GOT3 (cell line): Measurements from ENCODE around the gene OR4D2.
"Not testable (repeated sequence)": the region's sequence is repeated elsewhere in the genome, so short reads cannot be mapped to it uniquely, and the experiment has no call there.

Source experiments
- DNase-seq: peaks from one replicate; lab custom pipeline; 2025; ENCODE audit warnings: mixed read lengths; lab: John Stamatoyannopoulos, UW

The OR4D2 gene

DNA sequence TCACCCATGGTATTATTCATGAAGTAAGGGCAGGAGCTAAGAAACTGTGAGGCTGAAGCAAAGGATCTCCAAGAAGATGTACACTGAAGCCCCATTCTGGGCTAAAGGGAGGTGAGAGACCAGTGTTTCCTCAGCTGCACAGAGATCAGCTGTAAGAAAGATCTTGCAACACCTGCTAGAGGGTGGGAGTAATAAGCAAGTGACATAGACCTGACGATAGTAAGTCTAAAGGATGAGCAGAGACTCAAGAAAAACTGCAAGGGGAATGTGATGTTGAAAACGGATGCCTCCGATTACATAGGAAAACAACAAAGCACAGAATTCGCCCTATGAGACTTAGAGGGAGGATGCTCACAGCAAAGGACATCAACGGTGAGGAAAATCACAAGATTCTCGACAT, at the start of gene OR4D2:
Gene OR4D2, plus strand, starts transcription at position 301 of the 400 bp plus-strand sequence. CDS start 2,674 bp downstream, outside the sequence.
- DNase-seq, result no peak

DNA sequence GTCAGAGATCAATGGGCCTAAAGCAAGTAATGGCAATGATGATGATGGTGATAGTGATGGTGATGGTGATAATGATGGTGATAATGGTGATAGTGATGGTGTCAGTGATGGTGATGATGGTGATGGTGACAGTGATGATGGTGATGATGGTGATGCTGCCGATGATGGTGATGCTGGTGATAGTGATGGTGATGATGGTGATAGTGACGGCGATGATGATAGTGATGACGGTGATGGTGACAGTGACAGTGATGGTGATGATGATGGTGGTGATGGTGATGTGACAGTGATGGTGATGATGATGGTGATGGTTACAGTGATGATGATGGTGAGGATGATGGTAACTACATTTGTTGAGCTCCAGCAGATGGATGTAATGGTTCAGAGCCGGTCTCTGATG, 49.4 kb upstream of the OR4D2 start:
- no peak for DNase-seq

DNA sequence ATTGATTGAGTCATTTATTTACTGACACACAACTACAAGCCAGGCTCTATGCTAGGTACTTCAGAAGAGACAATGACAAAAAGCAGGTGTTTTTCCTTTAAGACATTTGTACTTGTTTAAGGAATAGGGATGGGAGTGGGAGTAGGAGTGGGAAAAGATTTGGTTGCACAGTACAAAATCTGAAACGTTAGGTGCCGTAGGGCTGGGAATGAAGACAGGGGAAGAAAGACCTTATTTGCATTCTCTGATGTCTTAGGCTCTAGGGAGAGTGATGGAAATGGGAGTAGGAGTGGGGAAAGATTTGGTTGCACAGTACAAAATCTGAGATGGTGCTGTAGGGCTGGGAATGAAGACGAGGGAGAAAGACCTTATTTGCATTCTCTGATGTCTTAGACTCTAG, 47.3 kb upstream of the OR4D2 start:
- no peak for DNase-seq

- DNase-seq, result no peak
Measured at GRCh38 chr17:58120195-58120822, 46.5 kb upstream of the OR4D2 start.

GRCh38 chr17:58121925-58122324, 44.9 kb upstream of the OR4D2 start:
- no peak for DNase-seq

GRCh38 chr17:58127846-58128245, 38.9 kb upstream of the OR4D2 start:
- no peak for DNase-seq

DNA sequence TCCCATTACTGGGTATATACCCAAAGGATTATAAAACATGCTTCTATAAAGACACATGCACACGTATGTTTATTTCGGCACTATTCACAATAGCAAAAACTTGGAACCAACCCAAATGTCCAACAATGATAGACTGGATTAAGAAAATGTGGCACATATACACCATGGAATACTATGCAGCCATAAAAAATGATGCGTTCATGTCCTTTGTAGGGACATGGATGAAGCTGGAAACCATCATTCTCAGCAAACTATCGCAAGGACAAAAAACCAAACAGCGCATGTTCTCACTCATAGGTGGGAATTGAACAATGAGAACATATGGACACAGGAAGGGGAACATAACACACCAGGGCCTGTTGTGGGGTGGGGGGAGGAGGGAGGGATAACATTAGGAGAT, 34.1 kb upstream of the OR4D2 start:
- not testable (repeated sequence) for DNase-seq

DNA sequence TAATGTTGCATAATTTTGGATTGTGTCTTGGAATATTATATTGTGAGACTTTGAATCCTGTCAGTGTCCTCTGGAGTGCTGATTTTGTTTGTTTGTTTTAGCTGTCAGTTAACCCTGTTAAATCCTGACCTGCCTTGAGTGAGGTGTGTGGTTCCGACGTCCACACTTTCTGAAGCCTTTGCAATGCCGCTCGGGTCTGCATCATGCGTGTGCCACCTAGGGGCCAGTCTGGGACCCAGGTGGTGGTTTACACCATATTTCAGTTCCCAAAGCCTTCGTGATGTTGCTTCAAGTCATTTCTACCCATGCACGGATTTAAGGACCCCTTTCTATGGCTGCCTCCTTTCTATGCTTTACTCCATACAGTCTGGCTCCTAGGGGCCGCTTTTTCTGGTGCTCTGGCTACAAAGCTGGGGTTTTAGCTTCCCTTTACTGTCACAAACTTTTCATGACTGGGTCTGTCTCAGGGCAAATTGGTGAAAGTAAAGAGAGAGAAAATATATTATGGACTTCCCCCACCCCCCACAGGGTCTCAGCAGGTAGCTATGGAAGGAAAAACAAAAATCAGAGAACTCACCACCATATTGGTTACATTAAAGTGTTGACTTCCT, 30.0 kb upstream of the OR4D2 start:
- DNase-seq, result no peak

DNA sequence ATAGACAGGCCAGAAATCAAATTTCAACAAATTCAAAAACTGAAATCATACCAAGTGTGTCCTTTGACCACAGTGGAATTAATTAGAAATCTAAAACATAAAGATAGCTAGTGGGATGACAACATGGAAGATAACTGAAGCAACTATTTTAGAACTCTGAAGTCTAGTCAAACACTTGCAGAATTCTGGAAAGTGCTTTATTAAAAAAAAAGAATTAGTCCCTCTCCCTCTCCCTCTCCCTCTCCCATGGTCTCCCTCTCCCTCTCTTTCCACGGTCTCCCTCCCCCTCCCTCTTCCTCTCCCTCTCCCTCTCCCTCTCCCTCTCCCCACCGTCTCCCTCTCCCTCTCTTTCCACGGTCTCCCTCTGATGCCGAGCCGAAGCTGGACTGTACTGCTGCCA, 25.3 kb upstream of the OR4D2 start:
- DNase-seq, result no peak

GRCh38 chr17:58143335-58143734, 23.4 kb upstream of the OR4D2 start:
- DNase-seq, result not testable (repeated sequence)

DNA sequence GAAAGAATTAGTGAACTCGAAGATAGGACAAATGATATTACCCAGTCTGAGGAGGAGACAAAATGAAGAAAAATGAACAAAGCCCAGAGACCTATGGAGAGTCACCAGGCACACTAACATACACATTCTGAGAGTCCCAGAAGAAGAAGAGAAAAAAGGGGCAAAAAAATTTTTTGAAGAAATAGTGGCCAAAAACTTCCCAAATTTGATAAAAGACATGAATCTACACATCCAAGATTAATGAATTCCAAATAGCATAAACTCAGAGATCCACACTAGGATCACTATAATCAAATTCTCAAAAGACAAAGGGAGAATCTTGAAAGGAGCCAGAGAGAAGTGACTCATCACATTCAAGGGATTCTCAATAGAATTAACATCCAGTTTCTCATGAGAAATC, 22.0 kb upstream of the OR4D2 start:
- DNase-seq, result no peak

GRCh38 chr17:58147930-58148434, 18.8 kb upstream of the OR4D2 start, which contains the start of gene OR4D1:
OR4D1 (plus strand) TSS chr17:58148384; CDS start chr17:58155154, 6,770 bp downstream.
- DNase-seq, result no peak

DNA sequence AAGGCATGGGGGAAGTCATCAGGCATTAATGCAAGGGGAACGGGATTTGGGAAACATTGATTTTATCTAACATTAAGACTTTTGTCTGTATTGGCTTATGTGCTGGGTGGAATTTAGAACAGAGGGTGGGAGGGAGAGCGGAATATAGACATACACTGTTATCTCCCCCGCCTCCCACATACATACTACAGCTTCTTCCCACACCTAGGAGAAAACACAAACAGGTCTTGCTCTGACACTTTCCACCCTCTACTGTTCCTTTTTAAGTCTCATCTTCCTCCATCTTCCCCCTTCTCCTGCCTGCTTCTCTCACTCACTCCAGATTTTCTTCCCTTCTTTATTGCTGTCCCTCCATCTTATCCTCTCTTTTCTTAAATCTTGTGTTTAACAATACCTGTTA, 18.2 kb upstream of the OR4D2 start:
- no peak for DNase-seq

DNA sequence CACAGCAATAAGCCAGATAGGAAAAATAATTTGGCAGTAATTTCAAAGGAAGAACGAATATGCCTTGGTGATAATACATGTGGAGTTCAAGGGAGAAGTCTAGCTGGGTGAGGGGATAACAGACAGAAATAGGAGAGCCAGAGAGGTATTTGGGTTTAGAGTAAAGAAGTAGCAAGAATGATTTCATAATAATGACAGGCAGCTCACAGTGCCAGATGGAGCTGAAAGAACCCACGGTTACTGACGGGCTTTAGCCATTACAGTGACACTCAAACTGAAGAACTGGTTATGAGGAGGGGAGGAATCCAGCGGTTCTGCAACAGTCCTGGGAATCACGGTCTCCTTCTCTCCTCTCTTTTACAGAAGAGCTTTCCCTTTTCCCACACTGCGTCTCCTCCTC, 16.4 kb upstream of the OR4D2 start:
- no peak for DNase-seq

DNA sequence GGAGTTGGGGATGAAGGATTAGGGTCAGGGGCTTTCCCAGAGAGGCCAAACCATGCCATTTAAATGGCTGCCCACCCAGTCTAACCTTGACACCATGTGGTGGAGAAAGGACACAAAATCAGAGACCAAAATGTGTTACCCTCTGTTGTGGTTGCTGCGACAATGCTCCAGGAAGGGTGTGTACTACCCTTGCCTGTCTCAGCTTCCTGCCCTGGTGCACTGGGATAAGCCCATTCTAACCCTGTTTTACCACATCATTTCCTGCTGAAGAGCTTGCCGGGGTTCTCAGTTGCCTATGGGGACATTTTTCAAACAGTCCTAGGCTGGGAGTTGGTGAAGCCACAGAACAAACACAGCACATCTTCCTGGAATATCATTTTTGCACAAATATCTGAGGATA, 13.7 kb upstream of the OR4D2 start:
- no peak for DNase-seq

GRCh38 chr17:58153671-58154070, 13.1 kb upstream of the OR4D2 start:
- DNase-seq, result no peak

- DNase-seq, result no peak
Measured at GRCh38 chr17:58156839-58157803, 9.7 kb upstream of the OR4D2 start.

- no peak for DNase-seq
Measured at GRCh38 chr17:58158181-58158580, 8.6 kb upstream of the OR4D2 start.

- no peak for DNase-seq
Measured at GRCh38 chr17:58161566-58161965, 5.2 kb upstream of the OR4D2 start.

GRCh38 chr17:58165981-58166380, 801 bp upstream of the OR4D2 start:
- no peak for DNase-seq

DNA sequence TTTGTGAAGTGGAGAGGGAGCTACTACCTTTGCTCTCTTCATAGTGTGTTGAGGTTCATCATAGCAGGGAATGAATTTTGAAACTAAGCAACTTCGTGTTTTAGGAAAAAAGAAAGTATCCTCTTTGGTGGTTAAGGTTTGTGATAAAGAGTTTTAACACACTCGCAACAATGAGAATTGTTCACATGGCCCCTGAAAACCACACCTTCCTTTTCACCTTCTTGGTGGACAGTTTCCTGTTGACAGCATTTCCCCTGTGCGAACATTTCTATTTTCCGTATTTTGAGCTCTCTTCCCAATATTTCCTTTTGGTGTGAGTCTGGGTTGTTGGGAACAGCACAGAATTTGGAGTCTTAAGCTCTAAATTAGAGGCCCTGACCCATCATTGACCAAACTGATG, 3.8 kb downstream of the OR4D2 start:
- DNase-seq, result no peak

DNA sequence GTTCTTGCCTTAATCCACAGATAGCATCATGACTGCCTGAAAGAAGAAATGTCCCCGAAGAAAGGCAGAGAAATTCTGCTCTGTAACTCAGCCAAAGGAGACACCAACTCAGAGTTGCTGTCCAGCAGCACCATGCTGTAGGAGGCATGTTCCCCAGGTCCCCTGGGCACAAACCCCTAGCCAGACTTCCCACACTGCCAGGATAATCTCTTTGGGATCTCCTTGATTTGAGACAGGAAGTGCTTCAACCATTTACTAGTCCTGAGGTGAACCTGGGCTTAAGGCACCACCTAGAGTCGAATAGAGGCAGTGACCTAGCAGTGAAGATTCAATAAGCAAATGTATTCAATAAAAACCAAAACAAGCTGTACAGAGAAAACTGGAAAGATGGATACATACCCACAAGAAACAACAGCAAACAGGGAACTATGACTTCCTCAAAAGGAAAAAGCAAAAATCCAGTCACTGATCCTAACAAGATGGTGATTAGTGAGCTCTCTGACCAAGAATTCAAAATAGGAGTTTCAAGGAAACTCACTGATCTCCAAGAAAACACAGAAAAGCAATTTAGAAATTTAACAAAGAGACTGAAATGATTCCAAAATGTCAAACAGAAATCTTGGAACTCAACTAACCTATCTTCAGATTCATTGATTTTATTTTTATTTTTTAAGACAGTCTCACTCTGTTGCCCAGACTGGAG, 5.7 kb downstream of the OR4D2 start:
- no peak for DNase-seq
